ENCODE results near the gene RNASE13.

Gene RNASE13

DNA sequence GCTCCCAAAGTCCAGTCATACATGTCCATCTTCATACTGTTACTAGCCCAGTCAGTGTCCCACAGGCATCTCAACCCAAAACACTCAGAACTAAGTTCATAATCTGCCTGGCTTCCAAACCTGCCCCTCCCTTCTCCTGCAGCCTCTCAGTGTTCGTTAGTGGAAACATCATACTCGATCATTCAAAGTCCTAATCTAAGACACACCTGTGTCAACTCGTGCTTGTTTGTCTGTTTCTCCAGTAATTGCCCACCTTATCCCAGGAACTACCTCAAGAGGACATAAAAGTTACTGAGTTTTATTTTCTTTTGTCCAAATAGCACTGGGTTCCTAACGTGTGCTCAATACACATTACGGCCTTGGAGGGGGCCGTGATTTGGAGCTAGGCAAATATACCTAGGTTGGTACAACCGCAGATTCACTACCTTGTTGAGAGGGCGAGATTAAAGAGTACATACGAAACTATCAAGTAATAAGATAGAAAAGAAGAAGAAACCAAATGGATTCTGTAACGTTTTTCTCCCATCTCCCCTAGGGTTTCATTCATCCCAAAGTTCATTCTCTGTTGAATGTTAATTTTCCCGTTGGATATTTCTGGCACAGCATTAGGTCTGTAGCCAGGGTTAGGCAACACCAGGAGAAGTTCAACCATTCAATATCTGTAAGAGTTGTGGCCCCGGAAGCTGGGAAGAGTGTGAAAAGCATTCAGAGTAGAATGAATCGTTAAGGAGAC, 26.2 kb upstream of the RNASE13 start:
- TF ChIP-seq, protein P1, sequence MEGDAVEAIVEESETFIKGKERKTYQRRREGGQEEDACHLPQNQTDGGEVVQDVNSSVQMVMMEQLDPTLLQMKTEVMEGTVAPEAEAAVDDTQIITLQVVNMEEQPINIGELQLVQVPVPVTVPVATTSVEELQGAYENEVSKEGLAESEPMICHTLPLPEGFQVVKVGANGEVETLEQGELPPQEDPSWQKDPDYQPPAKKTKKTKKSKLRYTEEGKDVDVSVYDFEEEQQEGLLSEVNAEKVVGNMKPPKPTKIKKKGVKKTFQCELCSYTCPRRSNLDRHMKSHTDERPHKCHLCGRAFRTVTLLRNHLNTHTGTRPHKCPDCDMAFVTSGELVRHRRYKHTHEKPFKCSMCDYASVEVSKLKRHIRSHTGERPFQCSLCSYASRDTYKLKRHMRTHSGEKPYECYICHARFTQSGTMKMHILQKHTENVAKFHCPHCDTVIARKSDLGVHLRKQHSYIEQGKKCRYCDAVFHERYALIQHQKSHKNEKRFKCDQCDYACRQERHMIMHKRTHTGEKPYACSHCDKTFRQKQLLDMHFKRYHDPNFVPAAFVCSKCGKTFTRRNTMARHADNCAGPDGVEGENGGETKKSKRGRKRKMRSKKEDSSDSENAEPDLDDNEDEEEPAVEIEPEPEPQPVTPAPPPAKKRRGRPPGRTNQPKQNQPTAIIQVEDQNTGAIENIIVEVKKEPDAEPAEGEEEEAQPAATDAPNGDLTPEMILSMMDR (IDR thresholded peaks at IDR 0.05; ENCODE audit: low read depth, low read length) = no peak
- no peak overlapping the region for H3K4me3 ChIP-seq (ENCODE audit: low read depth, low read length)
- no peaks in the 10 kb centered on the region for H3K27me3 ChIP-seq (ENCODE audit: insufficient read depth, low read depth, severe bottlenecking)
- no peak for DNase-seq
- H3K27ac ChIP-seq = no peak overlapping the region
- no peaks in the 10 kb centered on the region for H3K9me3 ChIP-seq (ENCODE audit: severe bottlenecking)
- no peaks in the 10 kb centered on the region for H3K36me3 ChIP-seq

DNA sequence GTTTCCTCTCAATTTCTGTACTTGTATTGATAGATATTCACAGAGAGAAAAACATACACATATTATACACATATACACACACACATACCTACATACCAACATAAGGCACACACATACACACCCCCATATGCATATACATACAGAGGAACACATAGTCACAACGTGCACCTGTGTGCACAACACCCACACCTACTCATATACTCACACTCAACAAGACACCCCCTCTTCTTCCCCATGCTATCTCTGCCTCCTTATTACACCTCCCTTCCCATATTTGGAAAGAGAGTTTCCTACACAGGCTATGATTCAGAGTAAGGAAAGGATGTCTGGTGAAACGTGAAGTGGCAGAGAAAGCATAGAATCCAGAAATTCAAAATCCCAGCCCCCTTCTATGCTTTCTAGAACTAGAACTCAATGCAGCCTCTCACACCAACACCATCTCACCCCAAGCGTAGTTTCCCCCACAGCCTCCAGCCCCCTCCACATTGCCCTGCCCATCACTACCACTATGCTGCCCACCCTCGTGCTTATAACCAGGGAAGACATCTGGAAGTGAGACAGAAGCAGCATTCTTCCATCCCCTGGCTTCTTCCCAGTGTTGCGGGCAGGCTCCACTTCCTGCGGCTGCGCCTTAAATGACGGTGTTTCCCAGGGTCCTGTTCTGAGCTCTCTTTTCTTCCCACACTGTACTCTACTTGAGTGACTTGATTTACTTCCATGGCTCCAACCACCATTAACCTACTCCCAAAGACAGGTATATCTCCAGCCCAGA, 25.4 kb upstream of the RNASE13 start:
- DNase-seq = no peak
- H3K27me3 ChIP-seq (ENCODE audit: insufficient read depth, low read depth, severe bottlenecking) = no peaks in the 10 kb centered on the region
- H3K36me3 ChIP-seq = no peaks in the 10 kb centered on the region
- H3K9me3 ChIP-seq (ENCODE audit: severe bottlenecking) = no peaks in the 10 kb centered on the region
- H3K27ac ChIP-seq = no peak overlapping the region
- no peak overlapping the region for H3K4me3 ChIP-seq (ENCODE audit: low read depth, low read length)
- TF ChIP-seq, protein P1 (IDR thresholded peaks at IDR 0.05; ENCODE audit: low read depth, low read length) = no peak

DNA sequence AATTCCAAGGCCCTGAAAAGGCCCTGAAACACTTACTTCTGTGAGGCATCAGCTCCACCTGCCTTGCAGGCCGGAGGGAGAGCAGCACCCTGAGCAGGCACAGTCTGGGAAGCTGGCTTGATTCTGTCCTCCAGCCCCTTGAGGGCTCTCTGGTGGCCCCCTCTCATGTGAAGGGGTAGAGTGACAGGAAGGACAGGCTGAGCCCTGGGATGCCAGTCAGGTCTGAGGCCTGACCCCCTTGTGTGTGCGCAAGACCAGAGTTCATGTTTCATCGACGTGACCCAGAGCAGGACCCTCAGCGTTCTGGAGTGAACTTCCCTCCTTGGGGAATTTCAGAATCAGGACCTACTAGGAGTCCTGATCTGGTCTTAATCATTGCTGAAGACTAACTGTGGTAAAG, 24.3 kb upstream of the RNASE13 start:
- Histone ChIP-seq H3K27ac (no peak overlapping the region), H3K36me3 (no peaks in the 10 kb centered on the region), H3K9me3 (ENCODE audit: severe bottlenecking) (no peaks in the 10 kb centered on the region), H3K27me3 (ENCODE audit: insufficient read depth, low read depth, severe bottlenecking) (no peaks in the 10 kb centered on the region), H3K4me3 (ENCODE audit: low read depth, low read length) (no peak overlapping the region)
- TF ChIP-seq, protein P1 (IDR thresholded peaks at IDR 0.05; ENCODE audit: low read depth, low read length) = no peak
- DNase-seq = no peak

DNA sequence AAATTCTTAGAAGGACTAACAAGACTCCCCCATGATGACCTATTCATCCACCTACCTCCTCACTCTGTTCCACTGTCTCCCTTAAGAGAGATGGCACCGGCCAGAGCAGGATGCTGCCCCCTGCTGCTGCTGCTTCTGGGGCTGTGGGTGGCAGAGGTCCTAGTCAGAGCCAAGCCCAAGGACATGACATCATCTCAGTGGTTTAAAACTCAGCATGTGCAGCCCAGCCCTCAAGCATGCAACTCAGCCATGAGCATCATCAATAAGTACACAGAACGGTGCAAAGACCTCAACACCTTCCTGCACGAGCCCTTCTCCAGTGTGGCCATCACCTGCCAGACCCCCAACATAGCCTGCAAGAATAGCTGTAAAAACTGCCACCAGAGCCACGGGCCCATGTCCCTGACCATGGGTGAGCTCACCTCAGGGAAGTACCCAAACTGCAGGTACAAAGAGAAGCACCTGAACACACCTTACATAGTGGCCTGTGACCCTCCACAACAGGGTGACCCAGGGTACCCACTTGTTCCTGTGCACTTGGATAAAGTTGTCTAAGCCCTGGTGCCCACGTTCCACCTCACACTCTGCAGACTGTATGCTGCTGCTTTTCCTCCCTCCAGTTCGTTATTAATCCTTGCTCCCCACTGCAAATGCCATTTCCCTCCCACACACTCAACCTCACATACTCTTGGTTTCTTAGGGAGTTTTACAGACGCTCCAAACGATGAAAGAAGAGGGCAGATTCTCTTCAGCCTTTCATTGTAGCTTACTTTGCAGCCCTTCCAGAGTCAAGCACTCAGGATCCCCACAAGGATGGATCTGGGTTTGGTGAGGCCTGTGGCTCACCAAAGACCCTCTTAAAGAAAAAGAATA, 23.4 kb upstream of the RNASE13 start, which contains the start of gene RNASE8:
RNASE8 (plus strand) TSS at position 20 of the 873 bp plus-strand sequence; CDS start at position 91, 71 bp downstream.
- no peak within 1 kb of the TSS for H3K4me3 ChIP-seq (ENCODE audit: low read depth, low read length)
- H3K27me3 ChIP-seq (ENCODE audit: insufficient read depth, low read depth, severe bottlenecking) = no peaks in the 10 kb centered on the region
- DNase-seq = no peak
- TF ChIP-seq, protein P1 (IDR thresholded peaks at IDR 0.05; ENCODE audit: low read depth, low read length) = no peak
- no peaks in the 10 kb centered on the region for H3K36me3 ChIP-seq
- H3K9me3 ChIP-seq (ENCODE audit: severe bottlenecking) = no peaks in the 10 kb centered on the region
- no peak within 1 kb of the TSS for H3K27ac ChIP-seq

DNA sequence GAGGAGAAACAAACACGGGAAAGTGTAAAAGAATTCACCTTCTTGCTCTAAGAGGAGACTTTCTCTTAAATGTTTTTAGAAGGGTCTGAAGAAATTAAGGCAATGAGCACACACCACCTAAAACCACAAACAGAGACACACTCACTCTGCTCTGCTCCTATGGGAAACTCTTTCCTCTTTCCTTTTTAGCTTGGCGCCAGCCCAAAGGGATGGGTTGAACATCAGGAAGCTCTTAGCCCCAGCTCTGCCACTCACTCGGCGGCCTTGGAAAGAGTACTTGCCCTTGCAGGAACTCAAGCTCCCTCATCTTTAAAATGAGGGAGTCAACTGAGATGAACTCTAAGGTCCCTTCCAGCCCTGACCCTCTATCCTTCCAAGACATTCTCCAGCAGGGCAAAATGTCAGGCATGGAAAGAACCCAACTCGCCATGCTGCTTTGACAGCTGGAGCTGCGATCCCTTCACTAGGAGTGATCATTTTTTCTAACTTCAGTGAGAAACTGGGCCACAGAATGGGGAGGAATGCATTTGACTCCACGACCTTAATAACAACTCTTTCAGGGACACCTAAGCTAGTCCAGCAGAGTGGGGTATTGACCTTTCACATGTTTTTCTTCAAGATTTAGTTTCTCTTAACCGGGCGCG, 22.0 kb upstream of the RNASE13 start:
- Histone ChIP-seq H3K36me3 (no peaks in the 10 kb centered on the region), H3K27ac (no peak overlapping the region), H3K27me3 (ENCODE audit: insufficient read depth, low read depth, severe bottlenecking) (no peaks in the 10 kb centered on the region), H3K4me3 (ENCODE audit: low read depth, low read length) (no peak overlapping the region), H3K9me3 (ENCODE audit: severe bottlenecking) (no peaks in the 10 kb centered on the region)
- no peak for DNase-seq
- TF ChIP-seq, protein P1 (IDR thresholded peaks at IDR 0.05; ENCODE audit: low read depth, low read length) = no peak
